Ramos (cell line): ENCODE data around the gene KIF2C.
"Not testable (repeated sequence)": the region's sequence is repeated elsewhere in the genome, so short reads cannot be mapped to it uniquely, and the experiment has no call there.

Experiments used
- in situ Hi-C: fragments of 300-500 bp; cut with MboI; formaldehyde crosslinking; loops from one replicate; pipeline ENCODE4 v1.14.3; 2022; ENCODE audit warnings: low sequenced_read_pairs; ENCODE audit not compliant: unreplicated experiment

Gene KIF2C

DNA sequence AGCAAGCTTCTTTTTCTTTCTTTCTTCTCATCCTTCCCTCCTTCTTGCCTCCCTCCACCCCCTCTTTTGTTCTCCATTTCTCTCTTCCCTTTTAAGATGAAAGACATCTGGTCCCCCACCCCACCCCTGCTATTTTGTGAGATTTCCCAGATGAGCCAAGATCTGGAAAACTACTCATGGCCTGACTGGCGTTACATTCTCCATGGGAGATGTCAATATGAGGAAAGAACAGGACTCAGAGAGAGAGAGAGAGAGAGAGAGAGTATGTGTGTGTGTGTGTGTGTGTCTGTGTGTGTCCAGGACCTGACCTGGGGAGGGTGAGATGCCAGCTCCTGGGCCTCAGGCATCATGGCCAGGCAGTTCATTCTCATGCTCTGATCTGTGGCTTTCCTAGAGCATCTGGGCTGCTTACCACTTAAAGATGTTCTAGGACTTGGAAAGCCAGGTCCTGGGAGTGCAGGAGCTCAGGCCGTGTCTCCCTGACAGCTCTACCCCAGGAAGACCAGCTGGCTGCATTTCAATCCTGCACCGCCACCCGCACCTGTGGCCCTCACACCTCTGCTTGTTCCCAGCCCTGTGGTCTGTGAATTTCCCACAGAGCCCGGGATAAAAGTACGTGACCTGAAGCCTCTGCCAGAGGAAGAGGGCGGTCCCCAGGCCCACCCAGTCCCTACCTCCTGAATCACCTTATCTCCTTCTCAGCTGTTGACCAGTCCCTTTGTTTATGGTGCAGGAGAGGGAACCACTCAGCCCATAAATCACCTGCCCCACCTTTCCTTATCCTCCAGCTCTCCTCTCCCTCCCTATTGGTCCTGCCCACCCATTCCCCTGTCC is 51.5 kb downstream of the KIF2C start:
- in situ Hi-C loops, result no loop called here

DNA sequence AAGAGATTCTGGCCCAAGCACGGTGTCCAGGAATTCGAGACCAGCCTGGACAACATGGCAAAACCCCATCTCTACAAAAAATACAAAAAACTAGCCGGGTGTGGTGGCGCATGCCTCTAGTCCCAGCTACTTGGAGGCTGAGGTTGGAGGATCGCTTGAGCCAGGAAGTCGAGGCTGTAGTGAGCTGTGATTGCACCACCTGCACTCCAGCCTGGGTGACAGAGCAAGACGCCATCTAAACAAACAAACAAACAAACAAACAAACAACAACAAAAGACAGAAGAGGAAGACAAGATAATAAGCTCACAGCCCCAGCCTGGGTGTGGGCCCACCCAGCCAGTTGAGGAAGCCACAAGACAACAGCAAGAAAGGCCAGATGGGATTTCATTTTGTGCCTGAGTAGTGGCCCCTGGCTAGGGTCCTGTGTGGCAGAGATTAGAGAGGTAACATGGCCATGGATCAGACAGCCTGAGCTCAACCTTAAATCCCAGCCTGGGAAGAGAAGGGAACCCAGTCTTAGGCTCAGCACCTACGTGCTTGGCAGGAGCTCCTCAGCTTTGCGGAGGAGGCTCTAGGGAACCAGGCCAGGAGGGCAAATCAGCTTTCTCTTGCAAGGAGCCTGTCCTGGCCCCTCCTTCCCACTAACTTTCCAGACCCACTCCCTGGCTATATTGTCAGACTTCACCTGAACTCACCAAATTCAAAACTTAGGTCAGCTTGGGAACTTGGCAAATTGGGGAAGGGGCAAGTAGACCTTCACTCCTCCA is 53.3 kb downstream of the KIF2C start:
- in situ Hi-C loops, result no loop called here

DNA sequence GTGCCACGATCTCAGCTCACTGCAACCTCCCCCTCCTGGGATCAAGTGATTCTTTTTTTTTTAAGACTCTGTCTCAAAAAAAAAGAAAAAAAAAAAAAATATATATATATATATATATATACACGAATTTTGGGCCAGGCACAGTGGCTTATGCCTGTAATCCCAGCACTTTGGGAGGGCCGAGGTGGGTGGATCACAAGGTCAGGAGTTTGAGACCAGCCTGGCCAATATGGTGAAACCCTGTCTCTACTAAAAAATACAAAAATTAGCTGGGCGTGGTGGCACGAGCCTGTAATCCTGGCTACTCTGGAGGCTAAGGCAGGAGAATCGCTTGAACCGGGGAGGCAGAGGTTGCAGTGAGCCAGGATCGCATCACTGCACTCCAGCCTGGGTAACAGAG is 58.2 kb downstream of the KIF2C start:
- in situ Hi-C loops, result not testable (repeated sequence)

DNA sequence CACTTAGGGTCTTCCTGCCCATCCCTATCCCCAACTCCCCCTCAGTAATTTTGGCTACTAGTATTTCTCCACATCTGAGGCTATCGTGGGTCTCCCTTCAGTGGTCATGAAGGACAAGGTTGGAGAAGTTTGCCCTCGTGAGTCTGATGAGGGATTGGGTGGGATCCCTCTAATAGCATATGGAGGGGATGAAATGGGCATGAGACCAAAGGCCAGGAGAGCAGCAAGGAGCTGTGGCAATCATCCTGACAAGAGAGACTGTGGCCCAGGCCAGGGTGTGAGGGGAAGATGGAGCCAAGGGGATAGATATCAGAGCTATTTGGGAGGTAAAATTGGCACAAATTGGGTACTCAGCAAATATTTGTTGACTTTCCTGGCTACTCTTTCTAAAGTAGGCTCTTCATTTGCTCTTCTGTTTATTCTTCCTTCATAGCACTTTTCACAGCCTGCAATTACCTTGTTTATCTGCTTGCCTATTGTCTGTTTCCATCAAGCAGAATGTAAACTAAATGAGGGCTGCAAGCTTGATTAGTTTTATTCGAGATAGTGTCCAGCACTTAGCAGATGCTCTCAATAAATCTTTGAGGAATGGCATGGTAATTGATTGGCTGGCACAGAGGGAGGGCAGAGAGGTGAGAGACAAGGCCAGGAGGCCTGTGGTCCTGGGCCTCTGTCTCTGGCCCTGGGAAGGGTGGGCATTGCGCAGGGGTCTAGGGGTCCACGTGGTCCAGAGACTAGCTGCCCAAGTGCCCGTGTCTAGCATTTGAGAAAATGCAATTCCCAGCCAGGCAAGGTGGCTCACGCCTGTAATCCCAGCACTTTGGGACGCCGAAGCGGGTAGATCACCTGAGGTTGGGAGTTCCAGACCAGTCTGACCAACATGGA is 59.1 kb downstream of the KIF2C start:
- in situ Hi-C loops, result no loop called here

DNA sequence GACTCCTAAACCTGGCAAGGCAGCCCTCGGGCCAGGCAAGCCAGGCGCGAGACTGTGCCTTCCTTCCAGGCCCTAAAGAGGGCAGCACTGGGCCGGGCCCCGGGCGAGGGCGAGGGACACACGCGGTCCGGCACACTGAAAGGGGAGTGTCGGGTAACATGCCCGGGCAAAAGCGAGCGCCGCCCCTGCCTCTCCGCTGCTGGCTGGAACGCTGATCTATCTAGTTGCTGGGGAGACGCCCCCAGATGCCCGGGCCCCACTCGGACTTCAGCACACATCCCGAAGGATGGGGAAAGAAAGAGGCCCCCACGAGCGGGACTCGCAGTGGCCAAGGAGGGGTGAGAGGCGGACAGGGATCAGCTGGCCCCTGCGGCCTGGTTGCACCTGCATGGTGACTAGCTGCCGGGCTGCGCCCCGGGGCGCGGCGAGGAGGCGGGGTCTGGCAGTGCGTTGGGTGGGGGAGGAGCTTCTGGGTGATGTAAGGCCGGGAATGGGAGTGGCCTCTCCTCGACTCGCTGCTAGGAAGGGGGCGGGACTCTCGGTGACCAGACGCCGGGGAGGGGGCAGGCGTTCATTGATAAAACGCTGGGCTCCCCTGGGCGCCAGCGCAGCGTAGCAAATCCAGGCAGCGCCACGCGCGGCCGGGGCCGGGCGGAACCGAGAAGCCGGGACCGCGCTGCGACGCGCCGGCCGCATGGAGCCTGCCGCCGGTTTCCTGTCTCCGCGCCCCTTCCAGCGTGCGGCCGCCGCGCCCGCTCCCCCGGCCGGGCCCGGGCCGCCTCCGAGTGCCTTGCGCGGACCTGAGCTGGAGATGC is 60.3 kb downstream of the KIF2C start, which contains the start of gene PLK3:
PLK3 (plus strand) TSS at position 608 of the 815 bp plus-strand sequence; CDS start at position 695, 87 bp downstream.
- in situ Hi-C loops, result loop anchor here (25.0 kb wide), 1 partner anchor 712 kb away; the partner anchor contains the start of genes CCDC163, MMACHC and PRDX1

DNA sequence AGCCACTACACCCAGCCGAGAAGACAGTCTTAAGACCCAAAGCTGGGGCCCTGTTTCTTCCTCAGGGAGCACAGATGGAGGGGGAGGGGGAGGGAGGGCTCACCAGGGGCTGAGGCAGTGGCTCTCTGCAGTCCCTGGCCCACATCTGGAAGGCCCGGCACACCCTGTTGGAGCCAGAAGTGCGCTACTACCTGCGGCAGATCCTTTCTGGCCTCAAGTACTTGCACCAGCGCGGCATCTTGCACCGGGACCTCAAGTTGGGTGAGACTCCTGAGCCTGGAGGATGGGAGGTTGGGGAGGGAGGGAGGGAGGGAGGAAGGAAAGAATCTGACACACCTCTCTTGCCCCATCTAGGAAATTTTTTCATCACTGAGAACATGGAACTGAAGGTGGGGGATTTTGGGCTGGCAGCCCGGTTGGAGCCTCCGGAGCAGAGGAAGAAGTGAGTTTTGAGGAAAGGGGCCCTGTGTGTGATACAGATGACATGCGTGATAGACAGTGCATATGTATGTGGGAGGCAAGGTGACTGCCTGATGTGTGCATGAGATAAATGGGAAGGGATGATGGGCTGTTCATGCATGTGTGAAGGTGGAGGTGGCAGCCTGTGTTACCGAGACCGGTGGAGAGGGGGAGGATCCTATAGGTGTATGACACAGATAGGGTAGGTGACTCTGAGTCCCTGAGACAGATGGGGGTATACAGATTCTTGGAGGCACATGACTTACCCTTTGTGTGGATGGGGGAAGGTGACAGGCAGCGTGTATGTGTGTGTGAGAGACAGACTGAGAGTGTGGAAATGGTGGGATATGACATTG is 62.1 kb downstream of the KIF2C start:
- in situ Hi-C loops, result loop anchor here (25.0 kb wide), 1 partner anchor 711 kb away; the partner anchor contains the start of genes CCDC163, MMACHC and PRDX1

DNA sequence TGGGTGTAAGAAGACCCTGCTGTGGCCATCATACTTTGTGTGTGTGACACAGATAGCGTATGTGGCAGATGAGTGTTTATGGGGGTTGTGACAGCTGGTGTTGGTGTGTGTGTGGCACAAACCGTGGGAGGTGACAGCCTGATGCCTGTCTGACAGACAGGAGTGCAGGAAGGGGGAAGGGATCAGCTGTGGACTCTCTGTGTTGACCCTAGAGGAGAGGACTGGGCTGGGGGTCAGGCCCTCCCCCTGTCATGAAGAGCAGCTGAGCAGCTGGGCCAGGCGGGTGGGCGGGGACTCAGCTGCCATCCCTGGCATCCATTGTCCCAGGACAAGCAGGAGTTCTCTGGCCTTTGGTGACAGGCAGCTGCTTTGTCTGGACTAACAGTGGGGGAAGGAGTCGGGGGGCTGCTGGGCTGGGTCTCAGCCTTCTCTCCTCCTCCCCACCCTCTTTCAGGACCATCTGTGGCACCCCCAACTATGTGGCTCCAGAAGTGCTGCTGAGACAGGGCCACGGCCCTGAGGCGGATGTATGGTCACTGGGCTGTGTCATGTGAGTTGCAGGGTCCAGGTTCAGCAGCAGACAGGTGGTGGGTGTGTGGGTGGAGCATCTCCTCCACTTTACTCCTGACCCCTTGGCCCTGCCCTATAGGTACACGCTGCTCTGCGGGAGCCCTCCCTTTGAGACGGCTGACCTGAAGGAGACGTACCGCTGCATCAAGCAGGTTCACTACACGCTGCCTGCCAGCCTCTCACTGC is 62.8 kb downstream of the KIF2C start:
- in situ Hi-C loops, result loop anchor here (25.0 kb wide), 1 partner anchor 710 kb away; the partner anchor contains the start of genes CCDC163, MMACHC and PRDX1

DNA sequence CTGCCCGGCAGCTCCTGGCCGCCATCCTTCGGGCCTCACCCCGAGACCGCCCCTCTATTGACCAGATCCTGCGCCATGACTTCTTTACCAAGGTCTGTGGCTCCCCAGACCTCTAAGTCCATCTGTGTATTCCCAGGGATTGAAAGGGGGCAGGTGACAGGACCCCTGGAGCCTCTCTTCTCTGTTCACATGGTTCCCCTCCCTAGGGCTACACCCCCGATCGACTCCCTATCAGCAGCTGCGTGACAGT is 63.4 kb downstream of the KIF2C start:
- in situ Hi-C loops, result loop anchor here (25.0 kb wide), 1 partner anchor 709 kb away; the partner anchor contains the start of genes CCDC163, MMACHC and PRDX1

DNA sequence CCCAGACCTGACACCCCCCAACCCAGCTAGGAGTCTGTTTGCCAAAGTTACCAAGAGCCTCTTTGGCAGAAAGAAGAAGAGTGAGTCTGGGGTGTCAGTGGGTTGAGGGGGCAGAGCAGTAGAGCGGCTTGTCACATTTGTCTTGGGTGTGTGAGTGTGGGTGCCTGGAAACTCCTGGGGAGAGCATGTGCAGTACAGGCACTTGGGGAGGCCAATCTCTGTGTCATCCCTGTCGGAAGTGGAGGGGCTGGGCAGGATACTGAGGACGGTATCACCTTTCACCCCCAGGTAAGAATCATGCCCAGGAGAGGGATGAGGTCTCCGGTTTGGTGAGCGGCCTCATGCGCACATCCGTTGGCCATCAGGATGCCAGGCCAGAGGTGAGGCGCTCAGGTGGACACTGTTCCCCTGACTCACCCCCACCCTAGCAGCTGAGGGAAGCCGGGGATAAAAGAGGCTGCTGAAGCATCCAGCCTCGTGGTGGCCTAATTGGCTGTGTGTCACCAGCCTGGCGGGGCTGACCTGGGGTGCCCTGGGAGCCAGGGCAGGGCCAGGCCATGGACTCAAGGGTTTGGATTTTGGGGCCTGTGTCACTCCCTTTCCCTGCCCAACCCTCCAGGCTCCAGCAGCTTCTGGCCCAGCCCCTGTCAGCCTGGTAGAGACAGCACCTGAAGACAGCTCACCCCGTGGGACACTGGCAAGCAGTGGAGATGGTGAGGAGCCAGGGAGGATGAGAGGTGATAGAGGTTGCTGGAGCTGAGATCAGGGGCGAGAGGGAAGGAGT is 63.9 kb downstream of the KIF2C start:
- in situ Hi-C loops, result loop anchor here (25.0 kb wide), 1 partner anchor 709 kb away; the partner anchor contains the start of genes CCDC163, MMACHC and PRDX1

DNA sequence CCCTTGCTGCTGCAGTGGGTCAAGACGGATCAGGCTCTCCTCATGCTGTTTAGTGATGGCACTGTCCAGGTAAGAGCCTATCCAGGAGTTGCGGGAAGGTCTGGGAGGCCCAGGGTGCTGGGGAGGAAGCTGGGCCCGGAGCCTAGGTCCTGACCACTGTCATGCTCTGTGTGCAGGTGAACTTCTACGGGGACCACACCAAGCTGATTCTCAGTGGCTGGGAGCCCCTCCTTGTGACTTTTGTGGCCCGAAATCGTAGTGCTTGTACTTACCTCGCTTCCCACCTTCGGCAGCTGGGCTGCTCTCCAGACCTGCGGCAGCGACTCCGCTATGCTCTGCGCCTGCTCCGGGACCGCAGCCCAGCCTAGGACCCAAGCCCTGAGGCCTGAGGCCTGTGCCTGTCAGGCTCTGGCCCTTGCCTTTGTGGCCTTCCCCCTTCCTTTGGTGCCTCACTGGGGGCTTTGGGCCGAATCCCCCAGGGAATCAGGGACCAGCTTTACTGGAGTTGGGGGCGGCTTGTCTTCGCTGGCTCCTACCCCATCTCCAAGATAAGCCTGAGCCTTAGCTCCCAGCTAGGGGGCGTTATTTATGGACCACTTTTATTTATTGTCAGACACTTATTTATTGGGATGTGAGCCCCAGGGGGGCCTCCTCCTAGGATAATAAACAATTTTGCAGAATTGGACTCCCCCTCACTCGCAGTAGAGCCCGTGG is 65.8 kb downstream of the KIF2C start:
- in situ Hi-C loops, result loop anchor here (25.0 kb wide), 1 partner anchor 707 kb away; the partner anchor contains the start of genes CCDC163, MMACHC and PRDX1

DNA sequence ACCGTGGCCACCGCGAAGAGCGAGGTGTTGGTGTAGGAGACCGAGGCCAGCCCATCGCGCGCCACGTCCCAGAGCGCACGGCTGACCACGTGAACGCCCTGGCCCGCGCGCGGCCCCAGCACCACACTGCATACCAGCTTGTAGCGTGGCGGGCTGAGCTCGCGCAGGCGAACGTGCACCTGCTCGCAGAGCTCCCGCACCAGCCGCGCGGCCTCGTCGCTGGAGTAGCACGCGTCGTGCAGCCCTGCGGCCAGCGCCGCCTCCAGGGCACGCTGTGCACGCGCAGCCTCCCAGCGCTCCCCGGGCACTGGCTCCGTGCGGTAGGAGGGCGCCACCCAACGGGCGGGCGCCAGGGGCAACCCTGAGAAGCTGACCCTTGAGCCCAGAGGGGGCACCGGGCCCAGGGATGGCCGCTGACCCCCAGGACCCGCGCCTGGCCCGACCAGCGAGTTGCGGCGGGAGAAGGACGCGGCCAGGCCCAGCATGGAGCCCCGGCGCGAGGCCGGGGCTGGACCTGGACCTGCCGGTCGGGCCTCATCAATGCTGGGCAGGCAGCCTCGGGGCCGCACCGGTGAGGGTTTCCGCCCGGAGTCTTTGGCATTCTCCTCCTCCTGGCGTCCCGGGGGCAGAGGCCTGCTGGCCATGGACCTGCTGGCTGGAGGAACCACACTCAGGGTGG is 66.5 kb downstream of the KIF2C start:
- in situ Hi-C loops, result loop anchor here (25.0 kb wide), 1 partner anchor 706 kb away; the partner anchor contains the start of genes CCDC163, MMACHC and PRDX1

DNA sequence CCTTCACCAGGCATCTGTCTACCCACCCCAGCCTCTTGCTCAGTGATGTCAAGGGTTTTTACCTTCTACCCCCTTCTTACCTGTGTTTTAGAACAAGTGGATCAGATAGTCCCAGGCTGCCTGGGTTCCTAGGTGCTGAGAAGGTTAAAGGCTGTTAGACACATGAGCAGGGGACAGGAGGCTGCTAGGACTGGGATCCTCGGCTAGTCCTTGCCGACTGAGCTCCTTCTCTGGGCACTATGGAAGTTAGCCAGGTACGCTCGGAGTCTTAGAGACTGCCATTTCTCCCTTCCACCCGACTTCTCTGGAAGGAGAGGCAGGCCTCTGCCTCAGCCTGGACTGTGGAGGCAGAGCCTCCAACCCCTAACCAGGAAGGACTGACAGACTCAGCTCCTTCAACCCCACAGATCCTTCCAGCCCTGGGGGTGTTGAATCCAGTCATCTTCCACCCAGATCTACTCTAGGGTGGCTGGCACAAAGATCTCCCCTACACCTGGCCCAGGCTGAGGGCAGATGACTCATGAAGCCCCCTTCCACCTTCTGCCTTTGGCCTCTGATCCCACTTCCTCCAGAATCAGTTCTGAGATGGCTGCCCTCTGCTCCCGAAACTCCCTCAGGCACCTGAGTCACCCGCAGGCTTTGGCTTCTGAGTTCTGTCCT is 67.2 kb downstream of the KIF2C start, which contains the start of gene DYNLT4:
DYNLT4 (minus strand) TSS at position 648 of the 660 bp plus-strand sequence. CDS start 683 bp downstream, outside the sequence.
- in situ Hi-C loops, result loop anchor here (25.0 kb wide), 1 partner anchor 705 kb away; the partner anchor contains the start of genes CCDC163, MMACHC and PRDX1

DNA sequence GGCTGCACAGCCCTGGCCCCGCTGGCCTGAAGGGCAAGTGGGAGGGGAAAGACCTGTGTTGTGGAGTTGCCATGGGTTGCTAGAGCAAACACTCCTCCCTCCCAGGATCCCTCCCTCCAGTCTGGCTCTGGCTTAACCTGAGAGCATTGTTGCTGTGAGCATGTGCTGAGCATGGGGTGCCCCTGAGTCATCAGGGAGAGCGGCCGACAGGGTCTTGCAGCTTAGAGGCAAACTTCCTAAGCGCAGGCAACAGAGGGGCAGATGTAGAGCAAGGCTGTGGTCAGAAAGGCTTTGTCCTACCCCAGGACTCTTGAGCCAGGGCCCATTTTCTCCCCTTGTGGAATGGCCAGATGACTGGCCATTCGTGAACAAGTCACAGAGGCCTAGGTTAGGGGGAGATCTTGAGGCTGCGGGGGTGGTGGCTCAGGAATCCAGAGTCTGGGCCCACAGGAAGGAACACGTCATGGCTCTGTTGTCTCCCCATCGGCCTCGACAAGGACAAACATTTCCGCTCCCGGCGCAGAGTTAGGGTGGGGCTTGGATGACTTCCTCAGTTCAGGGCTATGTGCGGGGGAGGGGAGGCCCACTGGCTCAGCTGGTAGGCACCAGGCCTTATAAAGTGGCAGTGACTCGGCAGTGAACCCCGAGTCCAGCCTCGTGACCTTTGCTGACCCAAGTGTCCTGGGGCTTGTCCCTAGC is 67.9 kb downstream of the KIF2C start:
- in situ Hi-C loops, result loop anchor here (25.0 kb wide), 1 partner anchor 705 kb away; the partner anchor contains the start of genes CCDC163, MMACHC and PRDX1
